ENCODE results near the gene ATP6V0E1.

Gene ATP6V0E1

GRCh38 chr5:172983542-172984243 lies at the start of gene ATP6V0E1:
ATP6V0E1 (plus strand) TSS chr5:172983771; CDS start chr5:172983861, 90 bp downstream.
- DNase-seq (ENCODE audit: low read depth) = peak; percentile 96

GRCh38 chr5:172935096-172935495 lies 48.5 kb upstream of the ATP6V0E1 start:
- DNase-seq (ENCODE audit: low read depth) = no peak

- DNase-seq (ENCODE audit: low read depth) = no peak
These were observed 47.2 kb upstream of the ATP6V0E1 start for GRCh38 chr5:172936401-172936800.

- peak; percentile 66 for DNase-seq (ENCODE audit: low read depth)
These were observed 44.5 kb upstream of the ATP6V0E1 start for GRCh38 chr5:172939071-172939470.

- DNase-seq (ENCODE audit: low read depth) = no peak
These were observed 43.8 kb upstream of the ATP6V0E1 start for GRCh38 chr5:172939611-172940267.

- no peak for DNase-seq (ENCODE audit: low read depth)
These were observed 43.1 kb upstream of the ATP6V0E1 start for GRCh38 chr5:172940268-172941066.

- no peak for DNase-seq (ENCODE audit: low read depth)
These were observed 42.5 kb upstream of the ATP6V0E1 start for GRCh38 chr5:172941067-172941516.

- no peak for DNase-seq (ENCODE audit: low read depth)
These were observed 41.0 kb upstream of the ATP6V0E1 start for GRCh38 chr5:172942556-172942955.

GRCh38 chr5:172943283-172943841 lies 40.2 kb upstream of the ATP6V0E1 start:
- DNase-seq (ENCODE audit: low read depth) = peak; percentile 96

GRCh38 chr5:172943906-172944305 lies 39.7 kb upstream of the ATP6V0E1 start:
- DNase-seq (ENCODE audit: low read depth) = no peak

- peak; percentile 62 for DNase-seq (ENCODE audit: low read depth)
These were observed 38.8 kb upstream of the ATP6V0E1 start for GRCh38 chr5:172944741-172945140.

- DNase-seq (ENCODE audit: low read depth) = no peak
These were observed 38.4 kb upstream of the ATP6V0E1 start for GRCh38 chr5:172945151-172945550.

- no peak for DNase-seq (ENCODE audit: low read depth)
These were observed 37.4 kb upstream of the ATP6V0E1 start for GRCh38 chr5:172946146-172946545.

GRCh38 chr5:172949426-172949825 lies 34.1 kb upstream of the ATP6V0E1 start:
- DNase-seq (ENCODE audit: low read depth) = no peak

GRCh38 chr5:172950176-172950965 lies 33.2 kb upstream of the ATP6V0E1 start:
- no peak for DNase-seq (ENCODE audit: low read depth)

- no peak for DNase-seq (ENCODE audit: low read depth)
These were observed 32.1 kb upstream of the ATP6V0E1 start for GRCh38 chr5:172951371-172952033.

GRCh38 chr5:172952034-172952511 lies 31.5 kb upstream of the ATP6V0E1 start:
- DNase-seq (ENCODE audit: low read depth) = peak; percentile 25

- peak; percentile 89 for DNase-seq (ENCODE audit: low read depth)
These were observed 29.5 kb upstream of the ATP6V0E1 start for GRCh38 chr5:172953776-172954675.

GRCh38 chr5:172954751-172955159 lies 28.8 kb upstream of the ATP6V0E1 start:
- no peak for DNase-seq (ENCODE audit: low read depth)

- DNase-seq (ENCODE audit: low read depth) = no peak
These were observed 27.3 kb upstream of the ATP6V0E1 start for GRCh38 chr5:172956228-172956627.

Data from ELR (cell line).